Tibial nerve (tissue), 4 donors: Measurements from ENCODE around the gene PDCD1. TPM values are rescaled to one million over a fixed set of nuclear protein-coding genes. Genes with fewer than 3 reads are reported as not detected.

ENCODE experiments used
- DNase-seq, 2 donors: peaks; one replicate each; pipeline ENCODE4 v3.0.0-alpha.2; 2019; ENCODE audit warnings: low spot score in 2 of 2
- H3K27ac ChIP-seq, 4 donors: fragments of 200-600 bp; sonication (generic) in 3 of 4; one replicate each; pipeline ENCODE4 v1.5.1; 2017 to 2019; ENCODE audit warnings: mild to moderate bottlenecking in 1 of 4
- H3K27me3 ChIP-seq, 2 donors: fragments of 200-600 bp; sonication (generic) in 1 of 2; one replicate each; pipeline versions ENCODE4 v1.5.1 to v1.6.0; 2017 to 2019
- H3K36me3 ChIP-seq, 3 donors: fragments of 200-600 bp; sonication (generic); one replicate each; pipeline ENCODE4 v1.5.1; 2018 to 2019
- H3K4me1 ChIP-seq, 4 donors: fragments of 200-600 bp; sonication (generic) in 3 of 4; one replicate each; pipeline ENCODE4 v1.5.1; 2017 to 2019
- H3K4me3 ChIP-seq, 4 donors: fragments of 200-600 bp; sonication (generic) in 3 of 4; one replicate each; pipeline ENCODE4 v1.5.1; 2017 to 2019; ENCODE audit warnings: mild to moderate bottlenecking in 1 of 4, moderate library complexity in 1 of 4
- H3K9me3 ChIP-seq, 4 donors: fragments of 200-600 bp; sonication (generic) in 3 of 4; one replicate each; pipeline ENCODE4 v1.5.1; 2017 to 2019
- EP300 ChIP-seq, 2 donors: sonication (generic); formaldehyde crosslinking; IDR thresholded peaks; one replicate each; pipeline ENCODE4 v1.6.1; 2017; ENCODE audit warnings: antibody characterized with exemption in 2 of 2, mild to moderate bottlenecking in 1 of 2
- POLR2A ChIP-seq, 2 donors: fragments of 450-650 bp; IDR thresholded peaks; one replicate each; pipeline ENCODE4 v1.6.1; 2017; ENCODE audit warnings: antibody characterized with exemption in 2 of 2, mild to moderate bottlenecking in 2 of 2, moderate library complexity in 2 of 2
- WGBS, 2 donors: methylation state at CpG; one replicate each; pipeline ENCODE4 v1.1.5; 2018; 5-methylcytosine and 5-hydroxymethylcytosine counted together
- total RNA-seq, 4 donors: library from RNA; depleted of rRNA; stranded (reverse); fragments of >200 nt; gene quantifications; one replicate each; pipeline ENCODE4 v1.1.0, GENCODE V29; 2016
- TF ChIP-seq, protein P1 (sequence below), 5 experiments: fragments of 200-600 bp in 3 of 5; fragments of 450-650 bp in 2 of 5; sonication (generic) in 3 of 5; IDR thresholded peaks; one replicate each; pipeline ENCODE4 v1.5.1; 2016 to 2019; ENCODE audit warnings: antibody characterized with exemption in 5 of 5, mild to moderate bottlenecking in 3 of 5, moderate library complexity in 2 of 5

The PDCD1 gene
- total RNA-seq, 4 donors from 2014 or later = 0.22 to 0.60 (median 0.42) TPM; not detected in 1

- Histone ChIP-seq H3K27ac (no peak overlapping the region), H3K36me3 (no peaks in the 10 kb centered on the region), H3K4me1 (peaks cover 0 to 15% (median 3%) of the 10 kb centered on the region in 4 donors), H3K4me3 (no peak overlapping the region), H3K27me3 (no peaks in the 10 kb centered on the region), H3K9me3 (no peaks in the 10 kb centered on the region)
- WGBS, 2 donors = 85 to 97% methylated on average over 17 of the region's 17 CpGs
- TF ChIP-seq, protein P1, sequence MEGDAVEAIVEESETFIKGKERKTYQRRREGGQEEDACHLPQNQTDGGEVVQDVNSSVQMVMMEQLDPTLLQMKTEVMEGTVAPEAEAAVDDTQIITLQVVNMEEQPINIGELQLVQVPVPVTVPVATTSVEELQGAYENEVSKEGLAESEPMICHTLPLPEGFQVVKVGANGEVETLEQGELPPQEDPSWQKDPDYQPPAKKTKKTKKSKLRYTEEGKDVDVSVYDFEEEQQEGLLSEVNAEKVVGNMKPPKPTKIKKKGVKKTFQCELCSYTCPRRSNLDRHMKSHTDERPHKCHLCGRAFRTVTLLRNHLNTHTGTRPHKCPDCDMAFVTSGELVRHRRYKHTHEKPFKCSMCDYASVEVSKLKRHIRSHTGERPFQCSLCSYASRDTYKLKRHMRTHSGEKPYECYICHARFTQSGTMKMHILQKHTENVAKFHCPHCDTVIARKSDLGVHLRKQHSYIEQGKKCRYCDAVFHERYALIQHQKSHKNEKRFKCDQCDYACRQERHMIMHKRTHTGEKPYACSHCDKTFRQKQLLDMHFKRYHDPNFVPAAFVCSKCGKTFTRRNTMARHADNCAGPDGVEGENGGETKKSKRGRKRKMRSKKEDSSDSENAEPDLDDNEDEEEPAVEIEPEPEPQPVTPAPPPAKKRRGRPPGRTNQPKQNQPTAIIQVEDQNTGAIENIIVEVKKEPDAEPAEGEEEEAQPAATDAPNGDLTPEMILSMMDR (IDR thresholded peaks at IDR 0.05) = no peak
- TF ChIP-seq EP300 (IDR thresholded peaks at IDR 0.05) = no peak
- no peak for TF ChIP-seq POLR2A (IDR thresholded peaks at IDR 0.05)
- DNase-seq = peak in 1 of 2 donors; percentile 5
These were observed 38.7 kb upstream of the PDCD1 start for GRCh38 chr2:241897231-241897916.

DNA sequence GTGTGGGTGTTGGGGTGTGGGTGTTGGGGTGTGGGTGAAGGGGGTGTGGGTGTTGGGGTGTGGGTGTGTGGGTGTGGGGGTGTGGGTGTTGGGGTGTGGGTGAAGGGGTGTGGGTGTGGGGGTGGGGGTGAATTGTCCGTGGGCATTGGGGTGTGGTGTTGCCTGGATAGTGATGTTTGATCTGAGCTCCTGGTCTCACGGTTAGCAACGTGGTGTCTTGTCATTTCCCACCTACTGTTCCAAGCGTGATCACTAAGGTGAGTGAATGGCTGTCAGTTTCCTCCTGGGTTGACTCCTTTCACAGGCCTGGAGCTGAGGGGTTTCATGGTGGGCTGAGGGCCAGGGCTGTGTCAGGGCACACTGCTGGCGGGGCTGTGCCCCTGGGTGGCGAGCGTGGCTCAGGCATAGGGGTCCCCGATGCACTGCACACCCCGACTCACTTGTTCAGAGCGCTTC, 38.1 kb upstream of the PDCD1 start:
- Histone ChIP-seq H3K27ac (no peak overlapping the region), H3K9me3 (no peaks in the 10 kb centered on the region), H3K36me3 (no peaks in the 10 kb centered on the region), H3K27me3 (no peaks in the 10 kb centered on the region), H3K4me3 (no peak overlapping the region), H3K4me1 (peaks cover 0 to 15% (median 3%) of the 10 kb centered on the region in 4 donors)
- 93% methylated on average over 9 to 10 of the region's 10 CpGs for WGBS, 2 donors
- DNase-seq = peak in 1 of 2 donors; percentile 3
- TF ChIP-seq, protein P1 (IDR thresholded peaks at IDR 0.05) = no peak
- TF ChIP-seq EP300 (IDR thresholded peaks at IDR 0.05) = no peak
- TF ChIP-seq POLR2A (IDR thresholded peaks at IDR 0.05) = no peak

GRCh38 chr2:241895712-241896641, 37.3 kb upstream of the PDCD1 start:
- H3K36me3 ChIP-seq = no peaks in the 10 kb centered on the region
- no peak overlapping the region for H3K4me3 ChIP-seq
- H3K27me3 ChIP-seq = no peaks in the 10 kb centered on the region
- TF ChIP-seq EP300 (IDR thresholded peaks at IDR 0.05) (no peak), POLR2A (IDR thresholded peaks at IDR 0.05) (no peak)
- TF ChIP-seq, protein P1 (IDR thresholded peaks at IDR 0.05) = no peak
- WGBS, 2 donors = 36 to 45% methylated on average over 9 to 22 of the region's 26 CpGs
- H3K4me1 ChIP-seq = peaks cover 0 to 15% (median 3%) of the 10 kb centered on the region in 4 donors
- no peaks in the 10 kb centered on the region for H3K9me3 ChIP-seq
- peak overlapping the region in 3 of 4 donors; percentile 19 to 62 (median 26) for H3K27ac ChIP-seq
- peak; percentile 16 to 61 for DNase-seq

- no peaks in the 10 kb centered on the region for H3K36me3 ChIP-seq
- no peaks in the 10 kb centered on the region for H3K9me3 ChIP-seq
- peak overlapping the region in 2 of 4 donors; percentile 26 to 62 for H3K27ac ChIP-seq
- H3K27me3 ChIP-seq = no peaks in the 10 kb centered on the region
- no peak overlapping the region for H3K4me3 ChIP-seq
- TF ChIP-seq, protein P1 (IDR thresholded peaks at IDR 0.05) = no peak
- TF ChIP-seq EP300 (IDR thresholded peaks at IDR 0.05) (no peak), POLR2A (IDR thresholded peaks at IDR 0.05) (no peak)
- H3K4me1 ChIP-seq = peaks cover 0 to 15% (median 3%) of the 10 kb centered on the region in 4 donors
- WGBS, 2 donors = 40 to 63% methylated on average over 3 to 11 of the region's 11 CpGs
- DNase-seq = peak in 1 of 2 donors; percentile 11
These were observed 36.7 kb upstream of the PDCD1 start for GRCh38 chr2:241895427-241895711.
